GM23338 (cell line): ENCODE data around the gene SOHLH1.
"Not testable (repeated sequence)": the region's sequence is repeated elsewhere in the genome, so short reads cannot be mapped to it uniquely, and the experiment has no call there.

Experiments used
- CTCF ChIP-seq, 2 experiments: fragments of 200-600 bp in 1 of 2; sonication (generic) in 1 of 2; conservative IDR thresholded peaks; 2 replicates each; pipeline versions ENCODE4 v1.5.1 to v1.6.1; 2016 to 2017; ENCODE audit warnings: antibody characterized with exemption in 2 of 2, low read depth in 2 of 2, mild to moderate bottlenecking in 2 of 2, moderate library complexity in 1 of 2
- POLR2AphosphoS5 ChIP-seq: IDR thresholded peaks from 2 replicates; pipeline ENCODE4 v1.6.1; 2016; ENCODE audit warnings: antibody characterized with exemption, low read depth
- REST ChIP-seq: IDR thresholded peaks from one replicate; pipeline ENCODE4 v1.6.1; 2018; ENCODE audit warnings: antibody characterized with exemption; ENCODE audit not compliant: unreplicated experiment

GRCh38 chr9:135669018-135669417 is 30.3 kb downstream of the SOHLH1 start:
- TF ChIP-seq CTCF (conservative IDR thresholded peaks at IDR 0.05; ENCODE audit: low read depth in 2 of 2); POLR2AphosphoS5; REST: not testable (repeated sequence)
